Superior temporal gyrus (tissue), 1 donor: ENCODE measurements around the gene DLK2.

ENCODE experiments used
- DNase-seq: peaks from one replicate; pipeline ENCODE4 v3.0.0-alpha.2; 2016; ENCODE audit errors: extremely low spot score

DLK2 gene

DNA sequence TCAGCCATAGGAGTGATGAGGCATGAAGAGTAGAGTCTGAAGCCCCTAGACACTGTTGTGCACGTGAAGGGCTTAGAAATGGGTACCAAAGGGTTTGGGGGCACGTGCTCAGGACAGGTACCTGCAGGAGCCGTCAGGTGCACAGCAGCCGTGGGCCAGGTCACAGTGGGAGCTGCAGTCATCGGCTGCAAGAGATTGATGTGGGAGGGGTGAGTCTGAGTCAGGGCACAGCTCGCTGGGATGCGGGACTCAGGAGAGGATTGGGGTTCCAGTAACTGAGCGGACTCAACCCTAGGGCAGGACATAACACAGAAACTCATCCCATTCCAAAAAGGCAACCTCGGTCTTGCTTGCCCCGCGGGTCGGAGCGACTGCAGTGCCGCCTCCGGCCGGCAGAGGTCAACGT is 1.1 kb downstream of the DLK2 start:
- DNase-seq: peak; percentile 85

DNA sequence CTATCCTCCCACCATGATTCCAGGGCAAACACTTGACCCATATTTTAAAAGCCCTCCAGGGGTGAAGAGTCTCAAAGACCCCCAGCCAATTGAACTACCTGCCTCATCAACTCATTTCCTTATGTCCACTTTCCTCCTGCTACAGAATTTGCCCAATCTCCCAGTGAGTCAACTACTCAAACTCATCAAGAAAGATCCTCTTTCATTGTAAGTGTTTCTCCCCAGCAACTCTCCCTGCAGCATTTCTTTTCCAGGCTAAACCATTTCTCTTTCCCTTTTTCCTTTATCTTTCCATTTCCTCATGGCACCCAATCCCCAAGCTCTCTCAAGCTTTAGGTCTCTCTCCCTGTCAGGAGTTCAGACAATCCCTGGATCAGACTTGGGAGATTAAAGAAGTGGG is 1.5 kb downstream of the DLK2 start:
- no peak for DNase-seq

DNA sequence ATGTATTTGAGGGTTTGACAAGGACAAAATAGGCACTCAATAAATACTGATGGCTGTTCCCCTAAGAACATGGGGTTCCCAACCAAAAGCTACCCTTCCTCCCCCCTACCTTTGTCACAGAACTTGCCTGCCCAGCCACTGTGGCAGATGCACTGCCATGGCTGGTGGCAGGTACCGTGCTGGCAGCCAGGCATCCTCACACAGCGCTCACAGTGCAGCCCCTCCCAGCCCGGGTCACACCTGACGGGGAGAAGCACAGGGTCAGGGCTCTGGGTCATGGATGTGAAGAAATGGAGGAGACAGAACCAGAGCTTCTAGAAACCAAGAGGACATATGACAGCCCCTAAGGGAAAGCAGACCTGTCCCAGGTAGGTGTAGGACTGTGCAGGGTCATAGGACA is 2.5 kb downstream of the DLK2 start:
- no peak for DNase-seq

DNA sequence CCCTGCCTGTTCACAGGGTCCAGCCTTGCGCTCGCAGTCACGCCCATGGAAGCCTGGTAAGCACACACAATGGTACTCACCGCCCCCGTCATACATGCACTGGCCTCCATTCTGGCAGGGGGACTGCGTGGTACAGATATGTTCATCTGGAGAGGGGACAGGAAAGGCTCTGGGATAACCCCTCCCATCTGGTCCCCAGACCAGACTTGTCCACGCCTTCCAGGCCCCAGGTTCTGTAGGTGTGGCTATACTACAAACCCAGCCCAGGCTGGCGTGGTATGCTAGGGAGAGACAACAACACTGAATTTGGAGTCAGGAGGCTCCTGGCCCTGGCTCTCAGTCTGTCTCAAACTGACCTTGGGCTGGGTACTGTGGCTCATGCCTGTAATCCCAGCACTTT is 3.4 kb downstream of the DLK2 start:
- no peak for DNase-seq

DNA sequence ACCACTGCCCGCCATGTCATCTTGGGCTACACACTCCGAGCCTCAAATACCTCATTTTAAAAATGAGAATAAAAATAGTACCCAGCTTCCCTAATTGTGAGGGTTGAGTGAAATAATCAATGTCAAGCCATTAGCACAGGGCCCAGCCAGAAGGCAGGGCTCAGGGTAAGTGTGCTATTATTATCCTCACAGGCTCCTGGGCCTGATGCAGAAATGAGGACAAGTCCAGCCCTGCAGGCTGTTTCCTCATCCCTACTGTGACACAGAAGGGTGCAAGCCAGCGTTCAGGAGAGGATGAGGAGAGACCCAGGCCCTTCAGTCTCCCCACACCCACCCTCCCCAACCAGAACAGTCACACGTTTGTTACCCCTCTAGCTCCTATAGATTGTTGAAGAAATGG is 4.0 kb downstream of the DLK2 start:
- no peak for DNase-seq

DNA sequence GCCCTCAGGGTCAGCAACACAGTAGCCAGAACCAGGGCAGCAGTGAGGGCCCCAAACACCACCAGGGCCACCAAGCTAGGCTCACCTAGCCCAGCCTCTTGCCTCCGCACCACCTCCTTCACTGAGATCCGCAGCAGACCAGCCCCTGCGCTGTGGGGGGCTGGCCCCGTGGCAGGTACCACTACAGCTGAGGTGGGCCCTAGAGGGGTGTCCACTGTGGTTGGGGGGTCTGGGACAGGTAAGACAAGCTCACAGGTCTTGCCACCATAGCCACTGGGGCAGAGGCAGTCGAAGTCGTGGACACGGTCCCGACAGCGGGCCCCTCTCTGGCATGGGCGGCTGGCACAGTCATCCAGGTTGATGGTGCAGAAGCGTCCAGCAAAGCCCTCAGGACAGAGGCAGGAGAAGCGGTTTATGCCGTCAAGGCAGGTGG is 4.6 kb downstream of the DLK2 start:
- DNase-seq: no peak

DNA sequence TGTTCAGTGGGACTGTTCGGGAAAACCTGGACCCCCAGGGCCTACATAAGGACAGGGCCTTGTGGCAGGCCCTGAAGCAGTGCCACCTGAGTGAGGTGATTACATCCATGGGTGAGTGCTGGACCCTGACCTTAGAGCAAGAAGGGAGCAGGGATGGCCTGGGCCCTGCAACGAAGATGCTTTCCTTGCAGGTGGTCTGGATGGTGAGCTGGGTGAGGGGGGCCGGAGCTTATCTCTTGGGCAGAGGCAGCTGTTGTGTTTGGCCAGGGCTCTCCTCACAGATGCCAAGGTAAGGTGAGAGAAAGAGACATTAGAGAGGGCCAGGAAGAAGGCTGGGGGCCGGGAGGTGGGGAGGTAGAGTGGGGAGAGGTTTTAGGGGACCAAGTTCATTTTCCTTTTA is 6.4 kb downstream of the DLK2 start:
- no peak for DNase-seq

DNA sequence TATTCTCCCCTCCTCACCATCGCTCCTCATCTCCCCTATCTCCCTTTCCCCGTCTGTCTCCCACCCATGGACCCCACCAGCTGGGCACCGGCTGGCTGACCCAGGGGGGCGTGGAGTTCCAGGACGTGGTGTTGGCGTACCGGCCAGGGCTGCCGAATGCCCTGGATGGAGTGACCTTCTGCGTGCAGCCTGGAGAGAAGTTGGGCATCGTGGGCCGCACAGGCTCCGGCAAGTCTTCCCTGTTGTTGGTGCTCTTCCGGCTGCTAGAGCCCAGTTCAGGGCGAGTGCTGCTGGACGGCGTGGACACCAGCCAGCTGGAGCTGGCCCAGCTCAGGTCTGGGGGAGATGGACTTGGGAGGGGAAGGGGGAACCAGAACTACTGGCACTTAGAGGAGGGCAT is 7.7 kb downstream of the DLK2 start:
- no peak for DNase-seq

DNA sequence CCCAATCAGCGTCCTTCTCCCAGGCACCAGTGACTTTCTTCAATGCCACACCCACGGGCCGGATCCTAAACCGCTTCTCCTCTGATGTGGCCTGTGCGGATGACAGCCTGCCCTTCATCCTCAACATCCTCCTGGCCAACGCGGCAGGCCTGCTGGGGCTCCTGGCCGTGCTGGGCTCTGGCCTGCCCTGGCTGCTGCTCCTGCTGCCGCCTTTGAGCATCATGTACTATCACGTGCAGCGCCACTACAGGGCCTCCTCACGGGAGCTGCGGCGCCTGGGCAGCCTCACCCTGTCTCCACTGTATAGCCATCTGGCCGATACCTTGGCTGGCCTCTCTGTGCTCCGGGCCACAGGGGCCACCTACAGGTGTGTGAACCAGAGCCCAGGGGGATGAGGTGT is 9.8 kb downstream of the DLK2 start:
- no peak for DNase-seq

DNA sequence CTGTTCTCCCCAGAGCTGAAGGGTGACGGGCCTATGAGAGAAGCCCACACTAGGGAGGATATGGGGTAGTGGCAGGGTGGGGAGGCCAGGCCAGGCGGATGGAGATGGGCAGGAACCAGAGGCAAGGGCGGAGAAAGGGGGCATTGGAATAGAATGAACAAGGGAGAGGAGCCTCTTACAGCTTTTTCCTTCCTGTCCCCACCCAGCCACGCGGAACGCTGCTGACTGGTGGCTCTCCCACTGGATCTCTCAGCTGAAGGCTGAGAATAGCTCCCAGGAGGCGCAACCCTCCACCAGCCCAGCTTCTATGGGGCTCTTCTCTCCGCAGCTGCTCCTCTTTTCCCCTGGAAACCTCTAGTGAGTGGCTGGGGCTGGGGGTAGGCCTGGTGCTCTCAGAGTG is 10.8 kb downstream of the DLK2 start:
- DNase-seq: no peak

DNA sequence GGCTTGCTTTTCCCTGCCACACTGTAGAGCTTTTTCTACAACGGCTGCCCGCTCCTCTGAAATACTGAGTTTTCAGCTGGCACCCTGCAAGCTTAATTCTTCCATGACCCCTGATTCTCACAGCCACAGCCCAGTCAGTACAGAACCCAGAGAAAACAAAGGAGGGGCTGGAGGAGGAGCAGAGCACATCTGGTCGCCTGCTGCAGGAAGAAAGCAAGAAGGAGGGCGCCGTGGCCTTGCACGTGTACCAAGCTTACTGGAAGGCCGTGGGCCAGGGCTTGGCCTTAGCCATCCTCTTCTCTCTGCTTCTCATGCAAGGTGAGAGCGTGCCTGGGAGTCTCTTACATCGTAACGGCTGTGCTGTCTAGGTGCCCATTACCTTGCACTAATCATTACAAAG is 11.3 kb downstream of the DLK2 start:
- DNase-seq: no peak

DNA sequence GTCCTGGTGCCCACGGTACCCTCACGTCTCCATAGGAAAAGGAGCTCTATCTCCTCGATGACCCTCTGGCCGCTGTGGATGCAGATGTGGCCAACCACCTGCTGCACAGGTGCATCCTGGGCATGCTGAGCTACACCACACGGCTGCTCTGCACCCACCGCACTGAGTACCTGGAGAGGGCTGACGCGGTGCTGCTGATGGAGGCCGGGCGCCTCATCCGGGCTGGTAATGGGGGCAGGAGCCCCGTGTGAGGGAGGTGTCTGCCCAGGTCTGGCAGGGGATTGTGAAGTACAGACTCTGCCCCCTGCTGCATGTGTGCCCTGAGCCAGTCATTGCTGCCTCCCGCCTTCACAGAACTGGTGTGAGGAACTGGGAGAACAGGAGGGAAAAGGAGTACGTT is 12.4 kb downstream of the DLK2 start:
- no peak for DNase-seq

DNA sequence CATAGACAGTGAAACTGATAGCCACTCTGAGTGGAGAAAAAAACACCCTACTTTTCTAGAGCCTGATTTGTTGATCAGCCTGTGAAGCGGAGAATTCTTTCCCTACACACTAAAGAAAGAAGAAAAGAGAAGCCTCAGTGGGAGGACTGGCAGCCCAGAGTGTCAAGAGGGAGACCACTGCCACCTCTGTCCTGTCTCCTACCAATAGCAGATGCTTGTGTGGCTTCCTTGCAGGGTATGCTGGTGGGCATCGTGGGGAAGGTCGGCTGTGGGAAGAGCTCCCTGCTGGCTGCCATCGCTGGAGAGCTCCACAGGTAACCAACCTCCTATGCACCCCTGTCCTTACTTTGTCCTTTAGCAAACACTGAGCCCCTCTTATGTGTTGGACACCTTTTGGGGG is 17.6 kb downstream of the DLK2 start:
- DNase-seq: no peak

DNA sequence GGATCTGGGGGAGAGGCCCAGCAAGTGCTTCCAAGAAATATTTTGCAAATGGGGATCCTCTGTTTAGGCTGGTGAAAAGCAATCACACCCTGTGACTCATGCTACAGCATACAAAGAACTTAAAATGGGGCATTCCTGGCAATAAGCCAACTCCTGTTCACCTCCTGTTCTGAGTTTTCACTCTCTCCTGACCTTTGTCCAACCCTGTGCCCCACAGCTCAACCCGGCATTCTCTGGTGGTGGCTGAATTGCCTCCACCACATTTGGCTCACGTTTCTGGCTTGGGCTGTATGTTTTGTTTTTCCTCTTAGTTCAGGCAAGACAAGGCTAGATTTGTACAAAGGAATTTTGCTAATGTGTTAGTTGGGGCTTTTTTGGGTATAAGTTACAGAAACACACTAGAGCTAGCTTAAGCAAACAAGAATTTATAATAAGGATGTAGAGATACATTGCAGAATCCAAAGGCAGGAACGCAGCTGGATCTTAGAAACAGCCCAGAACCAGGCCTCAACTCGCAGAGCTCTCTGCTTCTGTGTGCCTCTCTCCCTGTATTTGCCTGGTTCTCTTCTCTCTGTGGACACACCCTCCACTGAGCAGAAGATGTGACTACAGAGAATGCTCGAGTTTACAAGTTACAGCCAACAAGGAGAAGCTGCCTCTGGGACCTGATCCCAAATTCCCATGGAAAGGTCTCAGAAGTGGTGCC is 18.6 kb downstream of the DLK2 start:
- no peak for DNase-seq

DNA sequence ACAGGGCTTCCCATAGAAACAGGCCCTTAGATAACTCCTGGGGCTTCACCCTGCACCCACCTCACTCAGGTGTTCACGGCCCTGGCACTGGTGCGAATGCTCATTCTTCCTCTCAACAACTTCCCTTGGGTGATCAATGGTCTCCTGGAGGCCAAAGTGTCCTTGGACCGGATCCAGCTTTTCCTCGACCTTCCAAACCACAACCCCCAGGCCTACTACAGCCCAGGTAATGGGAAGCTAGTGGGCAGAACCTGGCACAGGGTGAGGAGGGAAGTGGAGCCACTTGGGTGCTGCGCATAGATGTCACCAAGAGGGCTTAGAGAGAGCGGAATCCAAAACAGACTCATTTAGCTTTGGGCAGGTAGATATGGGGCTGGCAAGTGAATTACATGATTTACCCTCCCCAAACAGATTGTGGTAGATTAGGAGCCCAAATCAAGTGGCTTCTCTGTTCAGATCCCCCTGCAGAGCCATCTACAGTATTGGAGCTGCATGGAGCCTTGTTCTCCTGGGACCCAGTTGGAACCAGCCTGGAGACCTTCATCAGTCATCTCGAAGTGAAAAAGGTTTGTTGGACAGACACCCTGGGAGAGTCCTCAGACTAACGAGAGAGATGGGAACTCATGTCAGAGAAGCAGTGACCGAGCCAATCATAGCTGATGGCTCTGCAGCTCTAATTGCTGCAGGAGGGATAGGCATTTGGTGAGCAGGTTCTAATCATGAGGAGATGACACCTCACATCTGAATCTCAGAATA is 19.5 kb downstream of the DLK2 start:
- no peak for DNase-seq

DNA sequence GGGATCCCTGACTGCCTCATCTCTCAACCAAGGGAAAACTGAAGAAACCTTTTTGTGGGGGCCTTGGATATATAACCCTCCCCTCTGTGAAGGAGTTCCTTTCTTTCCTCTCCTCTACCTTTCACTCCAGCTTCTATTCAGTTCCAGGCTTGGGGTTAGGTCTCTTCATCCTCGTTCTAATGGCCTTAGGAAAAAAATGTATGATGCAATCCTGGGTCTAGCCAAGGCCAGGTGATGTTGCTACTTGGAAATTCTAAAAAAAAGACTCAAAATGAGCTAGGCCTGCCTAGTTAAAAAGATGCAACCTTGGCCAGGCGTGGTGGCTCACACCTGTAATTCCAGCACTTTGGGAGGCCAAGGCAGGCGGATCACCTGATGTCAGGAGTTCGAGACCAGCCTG is 20.4 kb downstream of the DLK2 start:
- no peak for DNase-seq

DNA sequence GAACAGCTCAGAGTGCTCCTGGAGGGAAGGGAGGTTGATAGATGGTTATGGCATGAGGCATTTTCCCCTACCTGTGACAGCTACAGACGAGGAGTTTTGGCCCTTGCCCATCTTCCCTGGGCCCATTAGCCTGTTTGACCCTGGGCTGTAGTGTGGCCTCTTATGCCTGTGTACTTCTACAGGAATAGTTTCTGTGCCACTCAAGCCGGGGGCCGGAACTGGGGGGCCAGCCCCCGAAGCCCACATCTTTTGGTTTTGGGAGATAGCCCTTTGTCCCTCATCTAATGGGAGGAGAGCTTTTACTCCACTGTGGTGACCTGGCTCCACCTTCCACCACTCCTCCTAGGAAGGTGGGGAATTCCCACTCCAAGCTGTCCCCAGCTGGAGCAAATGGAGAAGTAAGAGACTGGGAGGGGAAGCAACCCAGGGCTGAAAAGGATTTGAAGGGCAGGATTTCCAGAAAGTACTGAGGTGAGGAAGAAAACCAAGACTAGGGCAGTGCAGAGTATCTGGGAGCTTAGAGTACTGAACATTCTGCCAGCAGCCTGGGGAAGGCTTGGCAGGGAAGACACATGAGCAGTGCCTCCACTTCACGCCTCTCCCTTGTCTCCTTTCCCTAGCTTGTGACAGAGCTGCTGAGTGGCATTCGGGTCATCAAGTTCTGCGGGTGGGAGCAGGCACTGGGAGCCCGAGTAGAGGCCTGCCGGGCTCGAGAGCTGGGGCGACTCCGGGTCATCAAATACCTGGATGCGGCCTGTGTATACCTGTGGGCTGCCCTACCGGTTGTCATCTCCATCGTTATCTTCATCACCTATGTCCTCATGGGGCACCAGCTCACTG is 21.1 kb downstream of the DLK2 start:
- no peak for DNase-seq

DNA sequence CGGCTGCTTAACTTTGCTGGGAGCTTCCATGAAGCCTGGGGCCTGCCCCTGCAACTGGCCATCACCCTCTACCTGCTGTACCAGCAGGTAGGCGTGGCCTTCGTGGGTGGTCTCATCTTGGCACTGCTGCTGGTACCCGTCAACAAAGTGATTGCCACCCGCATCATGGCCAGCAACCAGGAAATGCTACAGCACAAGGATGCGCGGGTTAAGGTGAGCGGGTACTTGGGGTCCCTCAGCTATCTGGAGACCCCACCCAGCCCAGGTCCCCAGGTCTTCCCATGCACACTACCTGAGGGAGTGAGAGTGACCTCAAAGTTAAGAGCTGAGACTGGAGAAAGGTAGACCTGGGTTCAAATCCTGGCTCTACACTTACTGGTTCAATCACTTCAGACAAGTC is 22.2 kb downstream of the DLK2 start:
- DNase-seq: no peak

DNA sequence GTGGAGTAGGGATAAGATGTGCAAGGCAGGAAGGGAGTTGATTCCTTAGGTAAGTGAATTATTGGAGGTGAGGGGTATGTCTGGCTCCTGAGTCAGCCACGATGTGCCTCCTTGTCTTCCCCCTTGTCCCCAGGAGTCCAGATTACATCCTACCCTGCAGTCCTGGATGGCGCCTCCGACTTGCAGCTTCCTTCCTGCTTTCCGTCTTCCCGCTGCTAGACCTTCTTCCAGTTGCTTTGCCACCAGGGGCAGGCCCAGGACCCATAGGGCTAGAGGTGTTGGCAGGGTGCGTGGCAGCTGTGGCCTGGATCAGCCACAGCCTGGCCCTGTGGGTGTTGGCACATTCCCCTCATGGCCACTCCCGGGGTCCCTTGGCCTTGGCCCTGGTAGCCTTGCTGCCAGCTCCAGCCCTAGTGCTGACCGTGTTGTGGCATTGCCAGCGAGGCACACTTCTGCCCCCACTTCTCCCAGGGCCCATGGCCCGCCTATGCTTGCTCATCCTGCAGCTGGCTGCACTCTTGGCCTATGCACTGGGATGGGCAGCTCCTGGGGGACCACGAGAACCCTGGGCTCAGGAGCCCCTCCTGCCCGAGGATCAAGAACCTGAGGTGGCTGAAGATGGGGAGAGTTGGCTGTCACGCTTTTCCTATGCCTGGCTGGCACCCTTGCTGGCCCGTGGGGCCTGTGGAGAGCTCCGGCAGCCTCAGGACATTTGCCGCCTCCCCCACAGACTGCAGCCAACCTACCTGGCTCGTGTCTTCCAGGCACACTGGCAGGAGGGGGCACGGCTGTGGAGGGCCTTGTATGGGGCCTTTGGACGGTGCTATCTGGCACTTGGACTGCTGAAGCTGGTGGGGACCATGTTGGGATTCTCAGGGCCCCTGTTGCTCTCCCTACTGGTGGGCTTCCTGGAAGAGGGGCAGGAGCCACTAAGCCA is 23.1 kb downstream of the DLK2 start:
- no peak for DNase-seq

DNA sequence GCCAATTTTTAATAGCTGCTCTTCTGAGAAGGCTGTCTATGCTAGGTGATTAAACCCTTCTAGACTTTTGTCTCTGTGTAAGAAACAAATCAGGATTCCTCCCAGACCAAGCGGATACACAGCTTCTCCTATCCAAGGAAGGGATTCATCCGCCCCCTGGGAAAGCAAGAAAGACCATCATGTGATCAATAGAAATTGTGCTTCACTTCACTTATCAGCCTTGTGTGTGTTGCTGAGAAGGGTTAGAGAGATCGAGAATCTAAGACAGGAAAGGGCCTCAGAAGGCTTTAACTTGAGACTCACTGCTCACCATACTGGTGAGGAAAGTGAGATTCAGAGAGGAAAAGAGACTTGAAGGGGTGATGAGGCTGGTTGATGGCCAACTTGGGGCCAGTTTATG is 26.5 kb downstream of the DLK2 start:
- DNase-seq: no peak

DNA sequence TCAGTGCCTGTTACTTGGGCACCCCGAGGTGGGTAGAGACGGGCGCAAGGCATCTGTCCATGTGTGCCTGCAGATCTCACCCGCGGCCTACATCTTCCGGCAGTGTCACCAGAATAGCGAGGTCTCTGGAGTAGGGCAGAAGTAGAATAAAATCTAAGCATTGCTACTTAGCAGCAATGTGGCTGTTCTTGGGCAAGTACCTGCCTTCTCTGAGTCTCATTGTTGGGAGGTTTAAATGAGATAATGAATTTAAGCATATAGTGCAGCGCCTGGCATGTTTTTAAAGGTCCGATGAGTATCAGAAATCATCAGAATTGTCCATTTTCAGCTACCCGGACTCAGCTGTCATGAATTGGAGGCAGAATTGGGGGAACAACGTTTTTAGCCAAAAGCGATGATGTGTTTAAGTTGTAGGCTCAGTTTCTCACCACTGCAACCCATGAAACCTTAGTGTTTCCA is 27.2 kb downstream of the DLK2 start:
- peak; percentile 24 for DNase-seq
